H9 (cell line): ENCODE results near the gene RIPOR1. TPM values are rescaled to one million over a fixed set of nuclear protein-coding genes. Genes with fewer than 3 reads are reported as not detected.

ENCODE experiments used
- DNase-seq: peaks from one replicate; pipeline ENCODE4 v3.0.0-alpha.2; 2017
- H2AFZ ChIP-seq: one replicate; pipeline ENCODE4 v1.6.1; 2013; ENCODE audit warnings: mild to moderate bottlenecking, low read length, control low read depth, moderate library complexity
- H2AK5ac ChIP-seq: 2 replicates; pipeline ENCODE4 v1.6.1; 2013; ENCODE audit warnings: low read length, control low read depth, mixed read lengths; ENCODE audit not compliant: insufficient read length
- H2BK120ac ChIP-seq: one replicate; pipeline ENCODE4 v1.6.1; 2013; ENCODE audit warnings: low read depth, mild to moderate bottlenecking, low read length, control low read depth, inconsistent platforms; ENCODE audit not compliant: poor library complexity, severe bottlenecking
- H2BK12ac ChIP-seq: 2 replicates; pipeline ENCODE4 v1.6.1; 2013; ENCODE audit warnings: low read length, control low read depth, mixed read lengths, low read depth; ENCODE audit not compliant: insufficient read length
- H2BK15ac ChIP-seq: 2 replicates; pipeline ENCODE4 v1.6.1; 2013; ENCODE audit warnings: low read depth, low read length, control low read depth
- H2BK20ac ChIP-seq: one replicate; pipeline ENCODE4 v1.6.1; 2013; ENCODE audit warnings: low read depth, mild to moderate bottlenecking, low read length, control low read depth, inconsistent platforms; ENCODE audit not compliant: poor library complexity, severe bottlenecking
- H2BK5ac ChIP-seq: 2 replicates; pipeline ENCODE4 v1.6.1; 2013; ENCODE audit warnings: low read length, control low read depth, mixed read lengths; ENCODE audit not compliant: insufficient read length
- H3K14ac ChIP-seq: 2 replicates; pipeline ENCODE4 v1.6.1; 2013; ENCODE audit warnings: low read length, control low read depth; ENCODE audit not compliant: insufficient read depth
- H3K18ac ChIP-seq: 2 replicates; pipeline ENCODE4 v1.6.1; 2013; ENCODE audit warnings: low read depth, mild to moderate bottlenecking, mixed read lengths, low read length, control low read depth; ENCODE audit not compliant: insufficient read length
- H3K23ac ChIP-seq: 2 replicates; pipeline ENCODE4 v1.6.1; 2013; ENCODE audit warnings: low read length, control low read depth, mixed read lengths, low read depth; ENCODE audit not compliant: insufficient read length
- H3K23me2 ChIP-seq: 2 replicates; pipeline ENCODE4 v1.6.1; 2013; ENCODE audit warnings: low read depth, mild to moderate bottlenecking, mixed read lengths, low read length, control low read depth; ENCODE audit not compliant: insufficient read length, poor library complexity, severe bottlenecking
- H3K27ac ChIP-seq: 2 replicates; pipeline ENCODE4 v1.5.1; 2013; ENCODE audit warnings: low read length, control low read depth, mixed read lengths, low read depth; ENCODE audit not compliant: insufficient read length
- H3K27me3 ChIP-seq: 2 replicates; pipeline ENCODE4 v1.6.1; 2013; ENCODE audit warnings: low read length, control low read depth, inconsistent platforms; ENCODE audit not compliant: insufficient read depth
- H3K4ac ChIP-seq: 2 replicates; pipeline ENCODE4 v1.6.1; 2013; ENCODE audit warnings: low read depth, mild to moderate bottlenecking, control low read depth, inconsistent platforms, low read length, moderate library complexity
- H3K4me1 ChIP-seq: 2 replicates; pipeline ENCODE4 v1.6.1; 2013; ENCODE audit warnings: low read length, control low read depth, inconsistent platforms; ENCODE audit not compliant: insufficient read depth
- H3K4me2 ChIP-seq: 2 replicates; pipeline ENCODE4 v1.6.1; 2013; ENCODE audit warnings: low read length, control low read depth, mixed read lengths; ENCODE audit not compliant: insufficient read length, insufficient read depth
- H3K56ac ChIP-seq: 2 replicates; pipeline ENCODE4 v1.6.1; 2013; ENCODE audit warnings: low read depth, mild to moderate bottlenecking, mixed read lengths, low read length, control low read depth; ENCODE audit not compliant: insufficient read length
- H3K79me1 ChIP-seq: 2 replicates; pipeline ENCODE4 v1.6.1; 2013; ENCODE audit warnings: low read depth, mild to moderate bottlenecking, moderate library complexity, low read length, control low read depth, inconsistent platforms; ENCODE audit not compliant: insufficient read depth, poor library complexity, severe bottlenecking
- H3K79me2 ChIP-seq: 2 replicates; pipeline ENCODE4 v1.6.1; 2013; ENCODE audit warnings: low read length, control low read depth, inconsistent platforms; ENCODE audit not compliant: insufficient read depth
- H3K9ac ChIP-seq: 2 replicates; pipeline ENCODE4 v1.6.1; 2013; ENCODE audit warnings: low read length, control low read depth, mixed read lengths; ENCODE audit not compliant: insufficient read length; ENCODE audit errors: extremely low read depth
- H3K9me3 ChIP-seq: one replicate; pipeline ENCODE4 v1.6.1; 2013; ENCODE audit warnings: low read depth, low read length, inconsistent platforms; ENCODE audit not compliant: control insufficient read depth
- H3T11ph ChIP-seq: one replicate; pipeline ENCODE4 v1.6.1; 2013; ENCODE audit warnings: mild to moderate bottlenecking, low read length, control low read depth, inconsistent platforms
- H4K20me1 ChIP-seq: one replicate; pipeline ENCODE4 v1.6.1; 2013; ENCODE audit not compliant: control insufficient read depth, insufficient read length, insufficient read depth
- H4K5ac ChIP-seq: 2 replicates; pipeline ENCODE4 v1.6.1; 2013; ENCODE audit warnings: low read depth, mild to moderate bottlenecking, mixed read lengths, low read length, control low read depth; ENCODE audit not compliant: insufficient read length
- H4K8ac ChIP-seq: replicated peaks from 2 replicates; pipeline ENCODE4 v1.6.1; 2013; ENCODE audit warnings: low read length, control low read depth, mixed read lengths, low read depth; ENCODE audit not compliant: insufficient read length
- H4K91ac ChIP-seq: 2 replicates; pipeline ENCODE4 v1.6.1; 2013; ENCODE audit warnings: low read depth, mild to moderate bottlenecking, moderate library complexity, mixed read lengths, low read length, control low read depth; ENCODE audit not compliant: insufficient read length
- H3K27ac Mint-ChIP-seq, 3 experiments: 2 replicates in 2 of 3; 3 replicates in 1 of 3; pipeline ENCODE4 v1.8.0; 2020 to 2021; ENCODE audit warnings: mixed read lengths in 3 of 3, mild to moderate bottlenecking in 1 of 3, moderate library complexity in 1 of 3
- H3K27me3 Mint-ChIP-seq: 2 replicates; pipeline ENCODE4 v1.8.0; 2021; ENCODE audit warnings: low read depth, mild to moderate bottlenecking, moderate library complexity, mixed read lengths
- H3K36me3 Mint-ChIP-seq, 3 experiments: 2 replicates in 2 of 3; 3 replicates in 1 of 3; pipeline ENCODE4 v1.8.0; 2020 to 2021; ENCODE audit warnings: low read depth in 3 of 3, mixed read lengths in 3 of 3; ENCODE audit not compliant: insufficient read depth in 1 of 3
- H3K4me1 Mint-ChIP-seq, 2 experiments: 2 replicates each; pipeline ENCODE4 v1.8.0; 2020; ENCODE audit warnings: mixed read lengths in 2 of 2
- H3K4me3 Mint-ChIP-seq, 2 experiments: 2 replicates in 1 of 2; 3 replicates in 1 of 2; pipeline ENCODE4 v1.8.0; 2020 to 2021; ENCODE audit warnings: mild to moderate bottlenecking in 2 of 2, mixed read lengths in 2 of 2, moderate library complexity in 1 of 2
- H3K9me3 Mint-ChIP-seq, 2 experiments: 2 replicates in 1 of 2; 3 replicates in 1 of 2; pipeline ENCODE4 v1.8.0; 2020; ENCODE audit warnings: mild to moderate bottlenecking in 2 of 2, mixed read lengths in 2 of 2, moderate library complexity in 1 of 2
- CTCF ChIP-seq: fragments of 200-600 bp; sonication (generic); conservative IDR thresholded peaks from 3 replicates; pipeline ENCODE4 v1.8.0; 2021; ENCODE audit warnings: antibody characterized with exemption, mild to moderate bottlenecking
- WGBS: extraction: QIAGEN DNeasy Blood & Tissue Kit; methylation state at CpG from one replicate; pipeline ENCODE4 v1.1.7; 2013; ENCODE audit warnings: missing lambda C conversion rate, low lambda C conversion rate, mixed read lengths; ENCODE audit not compliant: insufficient read length; ENCODE audit errors: extremely low coverage; 5-methylcytosine and 5-hydroxymethylcytosine counted together
- total RNA-seq: library from RNA; stranded (reverse); gene quantifications from 2 replicates; pipeline ENCODE4 v1.2.1, GENCODE V29; 2021

The RIPOR1 gene
- total RNA-seq, 1 experiment from 2014 or later = 14.3 TPM

GRCh38 chr16:67483150-67483549, 45.5 kb upstream of the RIPOR1 start, which contains the start of gene AGRP:
TSS of gene AGRP (minus strand) at chr16:67483547. CDS start at chr16:67483398, 149 bp downstream.
- H3K27ac Mint-ChIP-seq = peak within 1 kb of the TSS in 1 of 3 experiments; percentile 83; a peak in 1 of 7 replicates
- Histone ChIP-seq H2BK15ac (no peak within 1 kb of the TSS), H3K56ac (no peak within 1 kb of the TSS), H3K27me3 (peaks cover 23% of the 10 kb centered on the region; the same call in 1 of the 2 replicates), H3K9me3 (no peaks in the 10 kb centered on the region), H3K23me2 (peaks cover 6% of the 10 kb centered on the region), H4K91ac (no peak within 1 kb of the TSS), H2AK5ac (no peak within 1 kb of the TSS), H4K8ac (no peak within 1 kb of the TSS), H3K4ac (no peak within 1 kb of the TSS), H2AFZ (no peak within 1 kb of the TSS), H3K4me2 (no peak within 1 kb of the TSS), H2BK20ac (no peak within 1 kb of the TSS), H3K23ac (no peak within 1 kb of the TSS), H3K79me2 (peaks cover 1% of the 10 kb centered on the region; the same call in 1 of the 2 replicates), H3T11ph (no peak within 1 kb of the TSS), H3K27ac (no peak within 1 kb of the TSS), H2BK12ac (no peak within 1 kb of the TSS), H4K20me1 (no peaks in the 10 kb centered on the region), H2BK120ac (no peak within 1 kb of the TSS), H3K9ac (no peak within 1 kb of the TSS), H3K79me1 (no peaks in the 10 kb centered on the region), H3K4me1 (no peaks in the 10 kb centered on the region; the same call in 1 of the 2 replicates), H2BK5ac (no peak within 1 kb of the TSS), H3K14ac (no peak within 1 kb of the TSS), H3K18ac (no peak within 1 kb of the TSS), H4K5ac (no peak within 1 kb of the TSS)
- peaks cover 9% of the 10 kb centered on the region in 2 experiments for H3K4me1 Mint-ChIP-seq
- peaks cover 37% of the 10 kb centered on the region for H3K27me3 Mint-ChIP-seq
- H3K4me3 Mint-ChIP-seq = no peak within 1 kb of the TSS; a peak in 2 of 5 replicates
- no peaks in the 10 kb centered on the region for H3K9me3 Mint-ChIP-seq
- no CpG with 5 or more reads among the region's 6 CpGs for WGBS
- no peak for TF ChIP-seq CTCF
- no peaks in the 10 kb centered on the region for H3K36me3 Mint-ChIP-seq
- no peak for DNase-seq
